ENCODE measurements around the gene BMERB1.

The BMERB1 gene

GRCh38 chr16:15616012-15616411, 181.6 kb downstream of the BMERB1 start:
- no peak for DNase-seq (ENCODE audit: low spot score)

- no peak for DNase-seq (ENCODE audit: low spot score)
Measured at GRCh38 chr16:15616475-15617165, 182.2 kb downstream of the BMERB1 start.

GRCh38 chr16:15617901-15618300, 183.5 kb downstream of the BMERB1 start:
- DNase-seq (ENCODE audit: low spot score): no peak

GRCh38 chr16:15618392-15618791, 184.0 kb downstream of the BMERB1 start:
- no peak for DNase-seq (ENCODE audit: low spot score)

GRCh38 chr16:15620611-15621195, 186.3 kb downstream of the BMERB1 start:
- DNase-seq (ENCODE audit: low spot score): no peak

DNA sequence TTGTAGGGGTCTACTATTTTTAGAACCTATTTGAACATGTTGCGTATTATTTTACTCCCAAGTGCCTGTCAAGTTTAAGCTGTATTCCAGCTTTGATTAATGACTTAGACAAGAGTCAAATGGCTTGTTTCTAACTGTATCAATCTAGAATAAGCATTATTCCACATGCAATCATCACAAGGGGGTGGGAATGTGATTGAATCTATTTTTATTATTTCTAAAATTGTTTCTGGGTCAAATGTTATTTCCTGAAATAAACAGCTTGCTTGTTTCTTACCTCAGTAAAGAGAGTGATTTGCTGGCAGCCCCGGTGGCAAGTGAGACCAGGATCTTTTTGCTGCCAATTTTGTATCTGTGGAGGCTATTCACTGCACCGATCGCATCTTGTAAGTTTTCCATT, 187.1 kb downstream of the BMERB1 start:
- no peak for DNase-seq (ENCODE audit: low spot score)

DNA sequence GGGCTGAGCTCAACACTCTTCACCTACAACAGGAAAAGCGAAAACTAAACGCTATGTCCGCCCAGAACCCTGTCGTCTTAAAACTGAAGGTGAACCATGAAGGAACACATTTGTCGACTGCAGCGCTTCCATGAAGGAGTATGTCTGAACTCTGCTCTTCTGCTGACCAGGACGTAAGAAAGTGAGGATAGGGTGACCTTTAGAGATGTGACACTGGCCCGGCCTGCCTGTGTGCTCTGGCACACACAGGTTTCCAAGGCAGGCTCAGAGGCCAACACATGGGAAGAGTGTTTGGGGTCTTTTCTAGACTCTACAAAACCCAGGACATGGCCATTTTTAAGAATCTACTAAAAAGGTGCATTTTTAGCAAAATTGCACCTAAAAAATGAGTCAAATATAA, 187.5 kb downstream of the BMERB1 start:
- DNase-seq (ENCODE audit: low spot score): no peak

- no peak for DNase-seq (ENCODE audit: low spot score)
Measured at GRCh38 chr16:15631730-15632409, 197.5 kb downstream of the BMERB1 start.

DNA sequence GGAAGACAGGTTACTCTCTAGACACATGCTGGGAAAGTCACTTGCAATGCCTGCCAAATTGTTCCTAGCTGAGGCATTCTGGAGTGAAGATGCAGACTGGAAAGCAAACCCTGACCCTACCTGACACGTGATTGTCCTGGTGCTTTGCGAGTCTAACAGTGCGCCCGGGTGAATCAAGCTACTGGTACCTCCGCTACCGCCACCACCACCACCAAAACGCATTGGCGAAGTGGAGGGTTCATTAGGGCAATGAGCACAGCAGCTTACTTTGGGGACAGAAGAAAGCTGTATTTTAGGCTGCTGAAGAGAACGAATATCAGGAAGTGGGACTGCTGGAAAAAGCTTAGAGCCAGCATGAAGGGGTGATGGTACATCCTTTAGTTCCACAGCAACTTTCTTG, 201.5 kb downstream of the BMERB1 start:
- no peak for DNase-seq (ENCODE audit: low spot score)

DNA sequence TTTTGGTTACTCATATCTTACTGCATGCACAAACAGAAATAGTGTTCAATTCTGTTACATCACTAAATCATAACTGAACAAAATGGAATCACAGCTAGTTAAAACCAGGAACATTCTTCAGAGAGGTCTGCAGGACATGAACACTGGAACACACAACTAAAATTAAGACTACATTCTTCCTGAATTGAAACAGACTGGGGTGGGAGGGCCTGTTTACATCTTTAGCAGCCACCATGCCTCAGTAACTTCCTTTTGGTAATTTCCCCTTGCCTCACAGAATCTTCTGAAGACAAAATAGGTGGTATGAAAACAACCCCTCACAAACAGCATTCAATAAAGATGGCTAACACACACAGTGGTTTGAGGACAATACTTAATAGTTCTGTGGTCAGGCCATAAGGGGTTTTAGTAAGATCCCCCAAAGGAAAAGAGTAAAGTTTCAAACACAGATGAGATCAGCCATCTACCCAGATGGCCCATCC, 202.0 kb downstream of the BMERB1 start:
- DNase-seq (ENCODE audit: low spot score): no peak
